Osteoblast (primary cell): Measurements from ENCODE around the gene MCL1. TPM values are rescaled to one million over a fixed set of nuclear protein-coding genes. Genes with fewer than 3 reads are reported as not detected.

Source experiments
- DNase-seq: peaks from one replicate; pipeline ENCODE4 v3.0.0; 2011; ENCODE audit warnings: low spot score, mixed read lengths; ENCODE audit not compliant: insufficient read length; ENCODE audit errors: missing footprints
- H2AFZ ChIP-seq: 2 replicates; pipeline ENCODE4 v1.6.0; 2011; ENCODE audit warnings: mild to moderate bottlenecking, low read length
- H3K27ac ChIP-seq: 2 replicates; pipeline ENCODE4 v1.5.1; 2011; ENCODE audit warnings: mild to moderate bottlenecking, low read depth, low read length, moderate library complexity
- H3K27me3 ChIP-seq: 2 replicates; pipeline ENCODE4 v1.6.0; 2012; ENCODE audit warnings: mild to moderate bottlenecking, control low read depth, inconsistent platforms, low read length, moderate library complexity; ENCODE audit not compliant: insufficient read depth
- H3K36me3 ChIP-seq: 2 replicates; pipeline ENCODE4 v1.5.1; 2011; ENCODE audit warnings: mild to moderate bottlenecking, low read length, control low read depth, moderate library complexity; ENCODE audit not compliant: insufficient read depth
- H3K4me1 ChIP-seq: 2 replicates; pipeline ENCODE4 v1.5.1; 2011; ENCODE audit warnings: mild to moderate bottlenecking, low read length, control low read depth, moderate library complexity; ENCODE audit not compliant: insufficient read depth
- H3K4me2 ChIP-seq: 2 replicates; pipeline ENCODE4 v1.6.0; 2011; ENCODE audit warnings: mild to moderate bottlenecking, low read length; ENCODE audit not compliant: insufficient read depth
- H3K4me3 ChIP-seq: fragments of 200-600 bp; sonication (generic); 3 replicates; pipeline ENCODE4 v1.5.1; 2012; ENCODE audit warnings: mild to moderate bottlenecking, low read length, inconsistent platforms; ENCODE audit not compliant: insufficient read depth
- H3K79me2 ChIP-seq: 2 replicates; pipeline ENCODE4 v1.6.0; 2012; ENCODE audit warnings: mild to moderate bottlenecking, low read length, control low read depth, inconsistent platforms; ENCODE audit not compliant: insufficient read depth
- H3K9me3 ChIP-seq: 2 replicates; pipeline ENCODE4 v1.5.1; 2011; ENCODE audit warnings: low read depth, low read length, control low read depth
- H4K20me1 ChIP-seq: 2 replicates; pipeline ENCODE4 v1.6.0; 2012; ENCODE audit warnings: mild to moderate bottlenecking, low read length, control low read depth; ENCODE audit not compliant: insufficient read depth
- total RNA-seq: library from RNA; depleted of rRNA; stranded (reverse); fragments of >200 nt; gene quantifications from 2 replicates; pipeline ENCODE4 v1.2.3, GENCODE V29; 2012
- TF ChIP-seq, protein P1 (sequence below): IDR thresholded peaks from 2 replicates; pipeline ENCODE4 v1.5.1; 2011; ENCODE audit warnings: mild to moderate bottlenecking, low read depth, low read length, moderate library complexity; ENCODE audit errors: extremely low read depth

The MCL1 gene
- total RNA-seq, 1 donor: 176 TPM

DNA sequence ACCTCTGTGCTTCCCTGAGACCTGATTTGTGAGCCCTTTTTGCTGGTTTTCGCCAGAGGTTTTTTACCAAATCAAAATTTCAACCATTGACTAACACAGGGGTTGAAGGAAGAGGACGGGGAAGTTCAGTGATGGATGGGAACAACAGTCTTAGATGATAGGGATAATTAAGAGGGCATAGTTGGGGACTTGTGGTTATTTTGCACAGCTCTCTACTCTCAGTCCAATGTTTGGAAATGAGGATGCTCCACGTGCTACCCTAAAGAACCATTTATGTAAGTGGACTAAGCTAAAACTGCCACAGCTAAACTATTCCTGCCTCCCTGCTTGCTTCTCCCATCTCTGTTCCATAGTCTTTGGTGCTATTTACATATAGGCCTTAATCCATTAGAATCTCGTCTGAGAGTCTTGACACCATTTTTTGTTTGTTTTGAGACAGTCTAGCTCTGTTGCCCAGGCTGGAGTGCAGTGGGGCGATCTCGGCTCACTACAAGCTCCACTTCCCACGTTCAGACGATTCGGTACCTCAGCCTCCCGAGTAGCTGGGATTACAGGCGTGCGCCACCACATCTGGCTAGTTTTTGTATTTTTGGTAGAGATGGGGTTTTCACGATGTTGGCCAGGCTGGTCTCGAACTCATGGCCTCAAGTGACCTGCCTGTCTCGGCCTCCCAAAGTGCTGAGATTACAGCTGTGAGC is 684 bp upstream of the MCL1 start:
- Histone ChIP-seq H3K79me2 (peaks cover 54% of the 10 kb centered on the region), H3K4me2 (peak overlapping the region; percentile 66), H3K9me3 (no peaks in the 10 kb centered on the region), H2AFZ (peak overlapping the region; percentile 75), H4K20me1 (peaks cover 40% of the 10 kb centered on the region), H3K4me3 (peak overlapping the region; percentile 99), H3K27me3 (no peaks in the 10 kb centered on the region), H3K36me3 (peaks cover 37% of the 10 kb centered on the region), H3K27ac (peak overlapping the region; percentile 81), H3K4me1 (peaks cover 20% of the 10 kb centered on the region)
- TF ChIP-seq, protein P1, sequence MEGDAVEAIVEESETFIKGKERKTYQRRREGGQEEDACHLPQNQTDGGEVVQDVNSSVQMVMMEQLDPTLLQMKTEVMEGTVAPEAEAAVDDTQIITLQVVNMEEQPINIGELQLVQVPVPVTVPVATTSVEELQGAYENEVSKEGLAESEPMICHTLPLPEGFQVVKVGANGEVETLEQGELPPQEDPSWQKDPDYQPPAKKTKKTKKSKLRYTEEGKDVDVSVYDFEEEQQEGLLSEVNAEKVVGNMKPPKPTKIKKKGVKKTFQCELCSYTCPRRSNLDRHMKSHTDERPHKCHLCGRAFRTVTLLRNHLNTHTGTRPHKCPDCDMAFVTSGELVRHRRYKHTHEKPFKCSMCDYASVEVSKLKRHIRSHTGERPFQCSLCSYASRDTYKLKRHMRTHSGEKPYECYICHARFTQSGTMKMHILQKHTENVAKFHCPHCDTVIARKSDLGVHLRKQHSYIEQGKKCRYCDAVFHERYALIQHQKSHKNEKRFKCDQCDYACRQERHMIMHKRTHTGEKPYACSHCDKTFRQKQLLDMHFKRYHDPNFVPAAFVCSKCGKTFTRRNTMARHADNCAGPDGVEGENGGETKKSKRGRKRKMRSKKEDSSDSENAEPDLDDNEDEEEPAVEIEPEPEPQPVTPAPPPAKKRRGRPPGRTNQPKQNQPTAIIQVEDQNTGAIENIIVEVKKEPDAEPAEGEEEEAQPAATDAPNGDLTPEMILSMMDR: no peak
- peak; percentile 76 for DNase-seq

DNA sequence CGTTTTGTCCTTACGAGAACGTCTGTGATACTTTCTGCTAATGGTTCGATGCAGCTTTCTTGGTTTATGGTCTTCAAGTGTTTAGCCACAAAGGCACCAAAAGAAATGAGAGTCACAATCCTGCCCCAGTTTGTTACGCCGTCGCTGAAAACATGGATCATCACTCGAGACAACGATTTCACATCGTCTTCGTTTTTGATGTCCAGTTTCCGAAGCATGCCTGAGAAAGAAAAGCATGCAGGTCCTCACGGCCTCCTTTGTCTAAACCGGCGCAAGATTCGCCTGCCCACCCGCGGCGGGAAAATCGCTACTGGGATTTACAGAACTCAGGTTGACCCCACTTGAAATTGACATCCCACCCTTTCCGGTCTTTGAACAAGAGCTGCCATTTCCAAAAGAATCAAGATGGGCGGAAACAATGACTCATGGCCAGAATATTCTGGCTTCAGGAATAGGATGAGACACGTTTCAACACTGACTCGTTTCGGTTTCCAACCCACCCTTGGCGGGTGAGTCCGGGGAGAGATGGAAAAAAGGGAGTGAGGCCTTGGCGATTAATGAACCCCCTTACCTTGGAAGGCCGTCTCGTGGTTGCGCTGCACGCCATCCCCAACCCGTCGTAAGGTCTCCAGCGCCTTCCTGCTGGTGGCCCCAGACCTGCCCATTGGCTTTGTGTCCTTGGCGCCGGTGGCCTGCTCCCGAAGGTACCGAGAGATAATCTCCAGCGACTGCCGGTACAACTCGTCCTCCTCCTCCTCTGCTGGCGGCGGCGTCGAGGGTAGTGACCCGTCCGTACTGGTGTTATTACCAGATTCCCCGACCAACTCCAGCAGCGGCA is 919 bp downstream of the MCL1 start:
- DNase-seq: peak; percentile 77
- Histone ChIP-seq H3K27ac (peak overlapping the region; percentile 98), H3K9me3 (no peaks in the 10 kb centered on the region), H3K4me3 (peak overlapping the region; percentile 99), H2AFZ (no peak overlapping the region), H3K4me1 (peaks cover 30% of the 10 kb centered on the region), H3K79me2 (peaks cover 68% of the 10 kb centered on the region), H3K27me3 (no peaks in the 10 kb centered on the region), H4K20me1 (peaks cover 51% of the 10 kb centered on the region), H3K36me3 (peaks cover 52% of the 10 kb centered on the region), H3K4me2 (peak overlapping the region; percentile 96)
- TF ChIP-seq, protein P1: no peak

DNA sequence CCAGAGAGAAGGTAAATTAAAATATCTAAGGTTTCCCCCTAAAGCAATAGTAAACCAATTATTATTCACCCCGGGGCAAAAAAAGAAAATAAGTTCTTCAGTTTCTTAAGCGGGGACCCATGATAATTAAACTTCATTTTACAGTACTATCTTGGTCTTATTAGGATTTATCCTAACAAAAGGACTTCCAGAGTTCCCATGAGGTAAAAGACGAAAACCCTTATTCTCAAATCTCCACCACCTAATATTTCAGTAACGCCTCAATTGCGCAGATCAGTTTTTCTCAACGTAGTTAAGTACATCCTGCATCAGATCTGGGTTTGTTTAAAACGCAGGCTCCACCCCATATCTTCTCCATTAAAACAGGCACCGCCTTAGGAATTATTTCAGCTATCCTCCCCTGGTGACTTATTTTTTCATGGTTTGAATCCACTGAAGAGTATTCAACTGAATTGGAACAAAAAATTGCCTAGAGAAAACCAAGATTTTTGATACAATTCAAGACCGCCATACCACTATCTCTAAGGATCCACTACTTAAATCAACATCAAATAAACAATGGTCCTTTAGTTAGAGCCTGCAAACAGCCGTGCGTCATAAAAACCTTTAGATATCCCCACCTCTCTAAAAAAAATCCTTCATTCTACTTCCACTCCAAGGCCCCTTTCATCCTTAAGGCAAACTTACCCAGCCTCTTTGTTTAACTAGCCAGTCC is 1.7 kb downstream of the MCL1 start:
- H3K27me3 ChIP-seq: no peaks in the 10 kb centered on the region
- DNase-seq: peak; percentile 78
- peaks cover 75% of the 10 kb centered on the region for H3K79me2 ChIP-seq
- H3K4me1 ChIP-seq: peaks cover 38% of the 10 kb centered on the region
- peak overlapping the region; percentile 96 for H3K4me2 ChIP-seq
- H3K9me3 ChIP-seq: no peaks in the 10 kb centered on the region
- peaks cover 60% of the 10 kb centered on the region for H3K36me3 ChIP-seq
- peaks cover 57% of the 10 kb centered on the region for H4K20me1 ChIP-seq
- TF ChIP-seq, protein P1: no peak
- H3K4me3 ChIP-seq: peak overlapping the region; percentile 99
- no peak overlapping the region for H2AFZ ChIP-seq
- H3K27ac ChIP-seq: peak overlapping the region; percentile 98
